Hepatocyte (in vitro differentiated cells): ENCODE results near the gene GDI1.

Source experiments
- EZH2phosphoT487 ChIP-seq: fragments of 200-600 bp; sonication (generic); IDR thresholded peaks from one replicate; pipeline ENCODE4 v1.6.1; 2018; ENCODE audit warnings: antibody characterized with exemption, mild to moderate bottlenecking, low read depth, moderate library complexity; ENCODE audit not compliant: unreplicated experiment, severe bottlenecking
- TF ChIP-seq, protein P1 (sequence below): fragments of 200-600 bp; sonication (generic); IDR thresholded peaks from 2 replicates; pipeline ENCODE4 v1.5.1; 2016; ENCODE audit warnings: antibody characterized with exemption, mild to moderate bottlenecking; ENCODE audit not compliant: poor library complexity

GRCh38 chrX:154449618-154450017 lies 12.7 kb downstream of the GDI1 start:
- TF ChIP-seq, protein P1, sequence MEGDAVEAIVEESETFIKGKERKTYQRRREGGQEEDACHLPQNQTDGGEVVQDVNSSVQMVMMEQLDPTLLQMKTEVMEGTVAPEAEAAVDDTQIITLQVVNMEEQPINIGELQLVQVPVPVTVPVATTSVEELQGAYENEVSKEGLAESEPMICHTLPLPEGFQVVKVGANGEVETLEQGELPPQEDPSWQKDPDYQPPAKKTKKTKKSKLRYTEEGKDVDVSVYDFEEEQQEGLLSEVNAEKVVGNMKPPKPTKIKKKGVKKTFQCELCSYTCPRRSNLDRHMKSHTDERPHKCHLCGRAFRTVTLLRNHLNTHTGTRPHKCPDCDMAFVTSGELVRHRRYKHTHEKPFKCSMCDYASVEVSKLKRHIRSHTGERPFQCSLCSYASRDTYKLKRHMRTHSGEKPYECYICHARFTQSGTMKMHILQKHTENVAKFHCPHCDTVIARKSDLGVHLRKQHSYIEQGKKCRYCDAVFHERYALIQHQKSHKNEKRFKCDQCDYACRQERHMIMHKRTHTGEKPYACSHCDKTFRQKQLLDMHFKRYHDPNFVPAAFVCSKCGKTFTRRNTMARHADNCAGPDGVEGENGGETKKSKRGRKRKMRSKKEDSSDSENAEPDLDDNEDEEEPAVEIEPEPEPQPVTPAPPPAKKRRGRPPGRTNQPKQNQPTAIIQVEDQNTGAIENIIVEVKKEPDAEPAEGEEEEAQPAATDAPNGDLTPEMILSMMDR, result no peak
- TF ChIP-seq EZH2phosphoT487, result no peak
